Stimulated activated CD4-positive, alpha-beta T cell treated with anti-CD3 and anti-CD28 coated beads, Interleukin-4, amount 100 ng/mL, for 48 hours (primary cell): ENCODE results near the gene PLEK2.
"Not testable (repeated sequence)": the region's sequence is repeated elsewhere in the genome, so short reads cannot be mapped to it uniquely, and the experiment has no call there.

ENCODE experiments used
- DNase-seq, 2 donors: peaks; one replicate each; pipeline ENCODE4 v3.0.0-alpha.2; 2020; ENCODE audit warnings: low read depth in 2 of 2

PLEK2 gene, protein sequence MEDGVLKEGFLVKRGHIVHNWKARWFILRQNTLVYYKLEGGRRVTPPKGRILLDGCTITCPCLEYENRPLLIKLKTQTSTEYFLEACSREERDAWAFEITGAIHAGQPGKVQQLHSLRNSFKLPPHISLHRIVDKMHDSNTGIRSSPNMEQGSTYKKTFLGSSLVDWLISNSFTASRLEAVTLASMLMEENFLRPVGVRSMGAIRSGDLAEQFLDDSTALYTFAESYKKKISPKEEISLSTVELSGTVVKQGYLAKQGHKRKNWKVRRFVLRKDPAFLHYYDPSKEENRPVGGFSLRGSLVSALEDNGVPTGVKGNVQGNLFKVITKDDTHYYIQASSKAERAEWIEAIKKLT

DNA sequence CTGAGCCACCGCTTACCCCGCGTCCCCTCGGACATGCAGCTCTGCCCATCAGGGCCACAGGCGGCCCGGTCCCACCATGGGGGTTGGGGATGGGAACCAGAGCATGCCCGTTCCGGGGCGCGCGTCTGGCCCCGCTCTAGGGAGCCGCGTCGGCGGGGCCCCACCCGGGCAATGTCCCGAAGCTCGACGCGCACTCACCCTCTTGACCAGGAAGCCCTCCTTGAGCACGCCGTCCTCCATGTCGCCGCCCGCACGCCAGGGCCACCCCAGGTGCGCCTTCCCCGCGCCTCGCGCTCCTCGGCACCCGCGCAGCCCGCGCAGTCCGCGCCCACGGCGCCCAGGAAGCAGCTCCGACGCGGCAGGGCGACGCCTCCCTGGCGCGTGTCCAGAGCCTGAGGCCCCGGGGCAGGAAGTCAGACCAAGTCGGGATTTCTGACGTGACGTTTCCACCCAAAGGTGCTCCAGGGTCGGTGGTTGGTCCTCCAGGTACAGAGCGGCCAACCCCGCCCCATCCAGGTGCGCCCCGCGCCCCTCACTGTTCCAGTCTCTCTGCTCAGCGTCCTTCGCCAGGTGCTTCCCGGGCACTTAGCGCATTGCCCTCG, at the start of gene PLEK2:
Gene PLEK2 (minus strand): TSS at position 346 of the 602 bp plus-strand sequence. CDS start 106 bp downstream, at position 240.
- DNase-seq, result peak; percentile 23 to 30

DNA sequence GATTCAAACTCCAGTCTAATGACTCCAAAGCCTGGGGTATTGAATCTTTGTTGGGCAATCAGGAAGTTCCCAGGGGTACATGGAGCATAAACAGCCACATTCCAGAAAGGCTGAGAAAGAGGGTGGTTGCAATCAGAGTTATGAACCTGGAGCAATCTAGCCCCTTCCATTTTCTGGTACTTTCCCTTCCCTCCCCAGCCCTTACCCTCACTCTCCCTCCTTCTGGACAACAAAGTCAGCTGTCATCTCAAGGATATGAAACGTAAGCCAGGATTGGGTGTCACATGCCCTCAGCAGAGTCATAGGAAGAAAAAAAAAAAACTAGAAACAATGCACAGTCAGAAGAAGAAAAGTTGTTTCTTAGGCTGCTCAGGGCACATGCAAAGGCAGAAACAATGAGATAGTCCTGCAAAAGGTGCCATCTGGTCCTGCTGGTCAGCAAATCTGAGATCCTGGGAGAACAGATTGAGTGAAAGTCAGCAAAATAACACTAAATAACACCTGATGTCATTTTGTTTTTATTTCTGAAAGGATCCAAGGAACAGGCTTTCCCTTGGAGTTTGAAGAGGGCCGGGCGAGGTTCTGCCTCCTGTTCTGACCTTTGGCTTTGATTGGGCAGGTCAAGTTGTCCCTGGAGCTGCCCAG, 49.5 kb upstream of the PLEK2 start:
- DNase-seq, result no peak

DNA sequence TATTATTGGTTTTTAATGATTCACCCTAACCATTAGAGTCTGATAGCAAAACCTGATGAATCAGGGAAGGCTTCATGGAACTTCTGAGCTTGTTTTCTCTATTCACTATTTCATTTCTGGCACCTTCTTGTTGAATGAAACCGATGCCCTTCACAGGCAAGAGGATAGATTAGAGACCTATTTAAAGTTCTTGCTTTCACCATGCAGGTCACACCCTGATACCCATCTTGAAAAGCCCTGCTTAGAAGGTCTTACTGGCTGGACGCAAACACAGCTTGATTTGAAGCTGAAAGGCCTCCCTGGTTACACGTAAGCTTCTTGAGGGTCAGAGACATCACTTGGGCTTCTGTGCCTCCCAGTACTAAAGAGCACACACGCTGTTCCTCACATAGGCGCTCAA, 47.4 kb upstream of the PLEK2 start:
- no peak for DNase-seq

DNA sequence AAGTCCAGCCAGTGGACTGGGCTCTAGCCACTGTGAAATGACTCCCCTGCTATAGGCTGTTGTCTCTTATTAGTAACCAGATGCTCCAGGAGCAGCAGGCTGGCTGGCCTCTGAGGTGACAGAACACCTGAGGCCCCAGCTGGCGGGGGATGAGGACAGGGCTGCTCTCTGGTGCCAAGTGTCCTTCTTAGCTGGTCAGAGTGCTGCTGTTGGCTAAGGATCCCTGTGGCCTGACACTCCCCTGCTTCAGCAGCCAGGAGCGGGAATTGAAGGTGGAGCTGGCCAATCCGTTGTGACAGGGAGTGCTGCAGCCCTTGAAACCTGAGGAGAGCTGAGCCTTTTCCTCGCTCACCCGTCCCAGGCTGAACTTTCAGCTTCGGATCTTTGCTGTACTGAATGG, 45.8 kb upstream of the PLEK2 start:
- no peak for DNase-seq

DNA sequence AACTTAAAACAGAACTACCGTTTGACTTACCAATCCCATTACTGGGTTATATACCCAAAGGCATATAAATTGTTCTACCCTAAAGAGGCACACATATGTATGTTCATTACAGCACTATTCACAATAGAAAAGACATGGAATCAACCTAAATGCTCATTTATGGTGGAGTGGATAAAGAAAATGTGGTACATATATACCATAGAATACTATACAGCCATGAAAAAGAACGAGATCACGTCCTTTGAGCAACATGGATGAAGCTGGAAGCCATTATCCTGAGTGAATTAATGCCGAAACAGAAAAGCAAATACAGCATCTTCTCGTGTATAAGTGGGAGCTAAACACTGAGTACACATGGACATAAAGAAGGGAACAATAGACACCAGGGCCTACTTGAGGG, 44.8 kb upstream of the PLEK2 start:
- no peak for DNase-seq

DNA sequence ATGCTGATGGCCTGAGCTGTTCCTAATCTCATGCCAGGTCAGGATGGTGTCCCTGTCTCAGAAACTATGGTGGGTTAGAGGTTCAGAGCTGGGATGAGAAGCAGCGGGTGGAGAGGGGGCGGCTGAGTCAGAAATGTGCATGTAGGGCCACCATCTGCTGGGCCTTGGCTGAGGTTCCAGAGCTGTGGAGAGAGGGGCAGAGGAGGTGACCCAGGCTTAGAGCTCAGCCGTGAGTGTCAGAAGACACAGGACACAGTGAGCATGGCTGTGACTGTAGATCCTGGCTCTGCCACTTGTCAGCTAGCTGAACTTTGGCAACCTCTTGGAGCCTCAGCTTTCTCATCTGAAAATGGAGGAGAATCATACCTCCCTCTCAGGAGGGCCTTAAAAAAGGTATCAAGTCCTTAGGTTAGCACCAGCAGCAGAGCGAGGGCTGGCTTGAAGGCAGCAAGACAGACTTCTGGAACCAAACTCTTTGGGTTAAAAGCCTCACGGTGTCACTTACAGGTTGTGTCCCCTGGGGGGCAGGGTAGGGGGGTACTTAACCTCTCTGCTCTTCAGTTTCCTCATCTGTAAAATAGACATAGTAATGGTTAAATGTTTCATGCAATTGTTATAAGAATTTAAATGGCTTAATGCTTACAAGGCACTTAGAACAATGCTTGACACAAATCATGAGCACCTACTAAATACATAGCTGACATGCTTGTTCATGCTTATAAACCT, 41.8 kb upstream of the PLEK2 start:
- no peak for DNase-seq

DNA sequence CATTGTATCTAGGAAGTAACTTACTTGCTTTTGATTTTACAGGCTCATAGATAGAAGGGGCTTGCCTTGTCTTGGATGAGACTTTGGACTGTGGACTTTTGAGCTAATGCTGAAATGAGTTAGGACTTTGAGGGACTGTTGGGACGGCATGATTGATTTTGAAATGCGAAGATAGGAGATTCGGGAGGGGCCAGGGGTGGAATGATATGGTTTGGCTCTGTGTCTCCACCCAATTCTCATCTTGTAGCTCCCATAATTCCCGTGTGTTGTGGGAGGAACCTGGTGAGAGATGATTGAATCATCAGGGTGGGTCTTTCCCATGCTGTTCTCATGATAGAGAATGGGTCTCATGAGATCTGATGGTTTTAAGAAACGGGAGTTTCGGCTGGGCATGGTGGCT, 39.7 kb upstream of the PLEK2 start:
- not testable (repeated sequence) for DNase-seq

DNA sequence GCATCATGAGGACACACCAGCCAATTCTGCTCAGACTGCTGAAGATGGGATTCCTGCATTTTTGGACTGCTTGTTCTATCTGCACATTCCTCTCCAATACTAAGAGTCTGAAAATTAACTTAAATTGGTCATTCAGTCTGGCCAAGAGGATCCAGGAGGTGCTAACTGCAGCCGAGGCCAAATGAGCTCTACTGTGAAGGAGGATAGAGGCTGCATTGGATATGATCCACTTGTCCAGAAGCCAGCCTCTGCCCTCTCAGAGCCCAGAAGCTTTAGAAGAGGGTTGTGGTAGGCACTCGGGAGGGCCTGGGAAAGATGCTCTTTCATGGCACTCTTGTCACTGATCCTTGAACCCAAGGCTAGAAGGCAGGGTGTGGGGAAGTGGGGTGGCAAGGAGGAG, 37.1 kb upstream of the PLEK2 start:
- DNase-seq, result no peak

DNA sequence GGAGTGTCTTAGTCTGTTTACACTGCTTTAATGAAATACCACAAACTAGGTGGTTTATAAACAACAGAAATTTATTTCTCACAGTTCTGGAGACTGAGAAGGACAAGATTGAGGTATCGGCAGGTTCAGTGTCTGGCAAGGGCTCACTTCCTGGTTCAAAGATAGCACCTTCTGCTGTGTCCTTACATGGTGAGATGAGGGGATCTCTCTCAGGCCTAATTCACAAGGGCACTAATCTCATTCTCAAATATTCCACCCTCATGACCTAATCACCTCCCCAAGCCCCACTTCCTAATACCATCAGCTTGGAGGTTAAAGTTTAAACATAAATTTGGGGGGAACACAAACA, 35.0 kb upstream of the PLEK2 start:
- DNase-seq, result no peak

DNA sequence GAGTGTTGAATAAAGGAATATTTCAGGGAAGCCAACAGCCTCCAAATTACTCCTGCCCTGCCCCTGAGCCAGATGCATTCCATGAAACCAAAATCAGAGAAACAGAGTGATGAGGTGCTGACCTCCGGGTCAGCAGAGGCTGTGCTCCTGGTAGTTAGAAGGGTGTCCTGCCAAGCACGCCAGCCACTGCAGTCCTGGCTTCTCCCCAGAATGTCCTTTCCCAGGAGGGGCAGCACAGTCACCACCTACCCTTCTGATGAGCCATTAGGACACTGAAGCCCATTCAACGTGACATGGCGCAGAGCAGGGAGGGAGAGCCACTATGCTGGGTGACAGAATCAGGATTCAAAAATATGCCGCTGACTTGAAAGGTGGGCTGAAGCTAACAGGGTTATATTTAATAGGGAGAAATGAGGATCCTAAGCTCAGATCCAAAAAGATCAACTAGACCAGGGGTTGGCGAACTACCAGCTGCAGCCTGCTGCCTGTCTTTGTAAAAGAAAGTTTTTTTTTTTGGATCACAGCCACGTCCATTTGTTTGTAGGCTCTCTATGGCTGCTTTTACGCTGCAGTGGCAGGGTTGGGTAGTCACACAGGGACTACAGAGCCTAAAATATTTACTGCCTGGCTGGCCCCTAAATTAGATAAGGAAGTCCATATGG, 34.5 kb upstream of the PLEK2 start:
- no peak for DNase-seq

DNA sequence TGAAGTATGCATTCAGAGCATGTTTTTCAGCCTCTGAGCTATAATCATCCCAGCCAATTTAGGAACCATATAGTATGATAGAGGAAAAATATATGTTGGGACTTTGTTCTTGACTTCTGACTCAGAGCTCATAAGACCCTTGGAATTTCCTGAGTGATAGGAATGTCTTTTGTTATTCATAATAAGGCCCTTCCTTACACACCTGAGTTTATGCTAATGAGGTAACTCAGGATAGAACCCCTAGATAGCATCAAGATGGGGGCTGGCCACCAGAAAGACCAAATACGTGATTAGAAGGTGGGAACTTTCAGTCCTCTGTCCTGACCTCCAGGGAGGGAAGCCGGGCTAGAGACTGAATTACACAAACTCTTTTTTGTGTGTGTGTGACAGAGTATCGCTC, 32.4 kb upstream of the PLEK2 start:
- DNase-seq, result no peak

DNA sequence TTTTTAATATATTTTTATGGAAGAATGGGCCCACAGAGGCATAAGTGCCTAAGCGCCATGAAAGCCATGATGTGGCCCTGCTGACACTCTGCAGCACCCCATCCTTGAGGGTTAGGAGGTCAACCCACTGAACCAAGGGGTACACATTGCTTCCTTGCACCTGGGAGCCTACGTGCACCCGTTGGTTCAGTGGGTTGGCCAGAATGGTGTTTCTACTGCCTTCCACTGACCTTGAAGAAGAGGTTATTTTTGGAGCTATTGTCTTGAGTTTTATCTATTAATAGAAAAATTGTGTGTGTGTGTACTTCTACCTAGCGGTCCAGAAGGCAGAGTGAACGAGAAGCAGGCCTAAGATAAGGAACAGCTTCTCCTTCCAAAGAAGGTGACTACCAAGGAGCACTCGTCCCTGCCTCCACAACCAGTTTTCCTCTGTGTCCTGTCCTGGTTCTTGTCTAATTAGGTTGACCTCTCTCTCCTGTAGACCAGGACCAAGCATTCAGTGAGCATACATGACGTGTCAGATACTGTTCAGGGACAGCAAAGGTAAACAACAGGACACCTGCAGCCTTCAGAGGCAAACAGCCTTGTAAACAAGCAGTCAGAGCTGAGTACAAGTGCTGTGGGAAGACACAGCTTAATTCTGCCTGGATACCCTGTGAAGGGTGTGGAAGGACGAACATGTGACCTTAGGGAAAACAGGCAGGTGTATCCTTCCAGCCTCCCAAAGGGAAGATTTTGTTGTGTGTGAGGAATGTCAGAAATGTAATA, 30.4 kb upstream of the PLEK2 start:
- DNase-seq, result no peak

DNA sequence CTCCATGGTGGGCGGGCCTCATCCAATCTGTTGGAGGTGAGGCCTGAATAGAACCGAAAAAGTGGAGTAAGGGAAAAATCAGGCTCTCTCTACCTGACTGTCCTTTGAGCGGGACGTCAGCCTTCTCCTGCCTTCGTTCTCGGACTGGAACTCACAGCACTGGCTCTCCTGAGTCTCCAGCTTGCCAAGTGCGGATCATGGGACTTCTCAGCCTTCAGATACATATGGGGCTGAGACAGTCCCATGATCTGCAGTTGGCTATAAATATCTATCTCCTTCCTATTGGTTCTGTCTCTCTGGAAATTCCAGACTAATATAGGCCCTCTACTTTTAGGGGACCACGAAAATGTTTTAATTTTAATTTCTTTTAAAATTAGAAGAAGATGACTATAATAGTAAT, 29.7 kb upstream of the PLEK2 start:
- DNase-seq, result no peak

DNA sequence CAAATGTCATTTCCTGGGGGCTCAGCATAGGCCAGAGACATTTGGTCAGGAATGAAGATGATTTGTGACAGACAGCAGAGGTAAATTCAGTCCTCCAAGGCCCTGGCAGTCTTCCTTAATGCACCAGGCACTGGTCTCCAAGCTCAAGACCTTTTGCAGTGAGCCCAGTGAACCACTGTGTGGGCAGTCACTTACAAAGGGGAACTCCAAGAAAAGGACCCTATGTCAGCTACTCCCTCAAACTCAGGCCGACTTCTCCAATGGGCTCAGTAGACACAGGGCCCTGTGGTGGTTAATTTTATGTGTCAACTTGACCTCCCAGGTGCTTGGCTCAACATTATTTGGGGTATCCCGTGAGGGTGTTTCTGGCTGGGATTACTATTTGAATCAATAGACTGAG, 29.3 kb upstream of the PLEK2 start:
- DNase-seq, result no peak

DNA sequence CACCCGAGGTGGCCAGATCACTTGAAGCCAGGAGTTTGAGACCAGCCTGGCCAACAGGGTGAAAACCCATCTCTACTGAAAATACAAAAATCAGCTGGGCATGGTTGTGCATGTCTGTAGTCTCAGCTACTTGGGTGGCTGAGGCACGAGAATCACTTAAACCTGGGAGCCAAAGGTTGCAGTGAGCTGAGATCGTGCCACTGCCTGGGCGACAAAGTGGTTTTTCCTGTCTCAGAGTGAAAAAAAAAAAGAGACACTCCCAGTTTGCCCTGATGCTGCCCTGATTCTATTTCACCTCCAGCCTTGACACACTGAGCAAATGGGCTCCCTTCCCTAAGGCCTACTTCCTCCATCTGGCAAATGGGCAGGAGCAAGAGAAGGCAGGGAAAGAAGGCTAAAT, 28.5 kb upstream of the PLEK2 start:
- no peak for DNase-seq

DNA sequence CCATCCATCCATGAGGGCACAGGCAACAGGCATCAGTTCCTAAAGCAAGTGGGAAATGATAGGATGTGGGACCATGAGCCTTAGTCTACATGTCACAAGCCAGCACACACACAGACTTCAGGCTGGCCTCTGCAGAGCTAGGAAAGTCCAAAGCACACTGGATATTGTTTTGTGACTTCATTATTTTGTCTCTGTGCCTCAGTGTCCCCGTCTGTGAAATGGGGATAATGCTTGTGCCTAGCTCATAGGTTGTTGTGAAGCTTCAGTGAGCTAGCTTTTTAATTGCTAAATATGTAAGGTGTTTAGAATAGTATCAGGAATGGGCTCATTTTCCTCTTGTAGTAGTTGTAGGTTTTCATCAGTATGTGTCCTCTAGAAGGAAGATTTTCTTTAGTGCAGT, 27.0 kb upstream of the PLEK2 start:
- no peak for DNase-seq

DNA sequence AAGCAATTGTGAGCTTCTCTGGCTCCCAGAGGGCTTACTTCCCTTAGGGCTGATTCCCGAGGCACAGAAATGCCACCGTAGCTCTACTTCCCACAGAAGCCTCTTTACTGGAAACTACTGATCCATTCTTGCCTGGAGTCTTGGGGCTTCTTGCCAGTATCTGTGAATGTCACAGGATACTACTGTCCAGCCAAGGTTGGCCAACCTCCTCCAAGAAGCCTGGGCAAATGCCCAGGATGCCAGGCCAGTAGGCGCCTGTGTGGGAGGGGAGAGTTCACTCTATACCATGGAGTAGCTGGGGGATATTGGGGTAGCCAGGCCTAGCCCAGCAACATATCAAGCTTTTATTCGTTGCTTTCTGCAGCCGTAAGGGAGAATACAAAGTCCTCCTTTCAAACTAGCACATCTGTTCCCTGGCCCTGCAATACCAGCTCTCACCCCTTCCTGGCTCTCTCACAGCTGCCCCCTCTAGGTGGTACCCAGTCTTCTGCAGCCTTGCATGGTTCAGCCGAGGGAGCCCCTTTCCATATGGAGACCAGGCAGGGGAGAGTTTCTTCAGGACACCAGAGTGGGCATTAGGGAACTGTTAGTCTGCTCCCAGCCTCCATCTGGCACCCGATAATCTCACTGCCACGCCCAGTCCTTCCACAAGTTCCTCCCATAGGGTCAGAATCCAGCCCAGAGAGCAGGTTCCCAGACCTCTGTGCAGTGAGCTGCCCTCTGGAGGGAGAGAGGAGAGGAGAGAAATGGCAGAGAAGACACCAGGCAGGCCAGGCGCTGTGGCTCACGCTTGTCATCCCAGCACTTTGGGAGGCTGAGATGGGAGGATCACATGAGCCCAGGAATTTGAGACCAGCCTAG, 24.3 kb upstream of the PLEK2 start:
- no peak for DNase-seq

DNA sequence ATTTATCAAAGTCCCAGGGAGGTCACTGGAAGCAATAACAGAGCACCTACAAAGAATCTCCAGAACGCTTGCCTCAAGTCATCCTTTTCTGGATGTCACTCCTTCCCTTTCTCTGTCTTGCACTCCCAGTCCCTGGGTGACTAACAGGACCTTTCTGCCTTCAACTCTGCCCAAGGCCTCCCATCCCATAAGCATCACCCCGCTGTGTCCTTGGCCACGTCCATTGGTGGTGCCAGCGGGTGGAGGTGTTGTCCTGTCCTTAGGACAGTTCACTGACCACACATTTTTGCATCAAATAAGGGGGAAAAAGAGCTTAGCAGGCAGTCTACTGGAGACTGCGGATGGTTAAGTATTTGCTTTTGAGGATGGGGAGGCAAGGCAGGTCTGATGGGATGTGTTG, 23.6 kb upstream of the PLEK2 start:
- no peak for DNase-seq

DNA sequence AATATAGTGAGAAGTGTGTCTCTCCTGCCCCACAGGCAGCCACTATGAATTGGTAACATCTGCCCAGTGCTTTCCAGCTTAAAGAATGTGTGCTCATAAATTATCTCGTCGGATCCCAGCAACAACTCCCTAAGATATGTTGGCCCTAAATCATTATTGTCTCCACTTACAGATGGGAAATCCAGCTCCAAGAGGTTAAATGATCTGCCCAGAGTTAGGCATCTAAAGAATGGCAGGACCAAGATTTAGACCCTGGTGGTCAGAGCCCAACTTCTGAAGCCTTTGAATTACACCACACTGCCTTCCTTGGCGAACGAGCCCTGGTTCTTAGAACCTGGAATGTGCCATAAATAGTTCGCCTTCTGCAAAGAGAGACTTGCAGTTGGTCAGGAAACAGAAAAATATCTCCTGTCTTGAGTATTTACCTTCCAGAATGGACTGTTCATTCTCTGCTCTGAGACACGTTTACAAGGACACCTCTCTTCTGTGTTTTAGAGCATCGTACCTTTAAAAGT, 20.1 kb upstream of the PLEK2 start:
- DNase-seq, result no peak

DNA sequence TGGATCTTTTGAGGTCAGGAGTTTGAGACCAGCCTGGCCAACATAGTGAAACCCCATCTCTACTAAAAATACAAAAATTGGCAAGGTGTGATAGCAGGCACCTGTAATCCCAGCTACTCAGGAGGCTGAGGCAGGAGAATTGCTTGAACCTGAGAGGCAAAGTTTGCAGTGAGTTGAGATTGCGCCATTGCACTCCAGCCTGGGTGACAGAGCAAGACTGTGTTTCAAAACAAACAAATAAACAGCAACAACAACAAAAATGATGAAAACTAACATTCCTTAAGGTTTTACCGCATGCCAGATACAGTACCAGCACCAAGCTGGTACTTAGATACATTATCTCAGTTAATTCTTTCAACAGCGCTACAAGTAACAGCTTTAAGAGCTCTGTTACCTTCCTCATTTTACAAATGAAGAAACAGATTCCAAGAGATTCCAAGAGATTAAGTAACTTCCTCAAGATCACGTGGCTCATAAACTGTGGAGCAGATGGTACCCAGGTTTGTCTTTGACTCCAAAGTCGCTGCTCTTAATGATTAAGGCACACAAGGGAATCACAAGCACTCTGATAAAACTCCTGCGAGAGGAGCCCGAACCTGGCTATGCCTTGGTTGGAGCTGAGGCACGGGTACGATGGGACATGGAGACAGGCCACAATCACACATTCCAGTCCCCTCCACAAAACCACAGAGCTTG, 17.7 kb upstream of the PLEK2 start:
- no peak for DNase-seq
